ENCODE results near the gene THEMIS2. TPM values are rescaled to one million over a fixed set of nuclear protein-coding genes. Genes with fewer than 3 reads are reported as not detected.

THEMIS2 gene
- total RNA-seq, 1 donor from 2014 or later: 1.2 TPM

DNA sequence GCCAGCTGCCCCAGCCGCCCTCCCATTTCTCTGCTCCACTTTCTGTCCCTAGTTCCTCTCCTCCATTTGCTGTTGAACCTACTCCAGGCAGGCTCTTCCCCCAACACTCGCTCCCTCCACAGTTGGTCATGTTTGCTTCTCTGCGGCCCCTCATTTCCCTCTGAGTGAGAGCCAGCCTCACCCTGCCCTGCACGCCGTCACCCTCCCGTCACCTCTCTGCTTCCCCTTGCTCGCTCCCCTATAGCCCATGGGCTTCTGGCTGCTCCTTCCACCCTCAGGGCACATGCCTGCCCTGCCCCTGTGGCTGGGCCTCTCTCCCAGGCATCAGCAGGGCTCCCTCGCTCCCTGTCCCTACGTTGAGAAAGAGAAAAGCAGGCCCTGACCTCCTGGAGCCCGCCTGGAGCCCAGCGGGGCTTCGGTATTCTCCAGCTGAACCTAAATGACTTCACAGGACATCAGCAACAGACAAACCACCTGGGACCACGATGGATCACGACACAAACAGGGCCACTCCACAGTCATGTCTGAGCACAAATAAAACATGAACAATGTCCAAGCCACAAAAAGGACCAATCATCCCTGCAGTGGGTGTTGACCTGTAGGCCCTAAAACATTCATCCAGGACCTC, 13.3 kb upstream of the THEMIS2 start:
- Mint-ChIP-seq H3K27me3 (ENCODE audit: low read depth) (no peaks in the 10 kb centered on the region), H3K9me3 (ENCODE audit: low read depth) (no peaks in the 10 kb centered on the region), H3K4me1 (ENCODE audit: low read depth) (peaks cover 12% of the 10 kb centered on the region), H3K27ac (ENCODE audit: unreplicated experiment) (no peak overlapping the region), H3K36me3 (ENCODE audit: low read depth) (no peaks in the 10 kb centered on the region), H3K4me3 (ENCODE audit: unreplicated experiment) (no peak overlapping the region)
- DNase-seq (ENCODE audit: low spot score): peak; percentile 68
- TF ChIP-seq, protein P1, sequence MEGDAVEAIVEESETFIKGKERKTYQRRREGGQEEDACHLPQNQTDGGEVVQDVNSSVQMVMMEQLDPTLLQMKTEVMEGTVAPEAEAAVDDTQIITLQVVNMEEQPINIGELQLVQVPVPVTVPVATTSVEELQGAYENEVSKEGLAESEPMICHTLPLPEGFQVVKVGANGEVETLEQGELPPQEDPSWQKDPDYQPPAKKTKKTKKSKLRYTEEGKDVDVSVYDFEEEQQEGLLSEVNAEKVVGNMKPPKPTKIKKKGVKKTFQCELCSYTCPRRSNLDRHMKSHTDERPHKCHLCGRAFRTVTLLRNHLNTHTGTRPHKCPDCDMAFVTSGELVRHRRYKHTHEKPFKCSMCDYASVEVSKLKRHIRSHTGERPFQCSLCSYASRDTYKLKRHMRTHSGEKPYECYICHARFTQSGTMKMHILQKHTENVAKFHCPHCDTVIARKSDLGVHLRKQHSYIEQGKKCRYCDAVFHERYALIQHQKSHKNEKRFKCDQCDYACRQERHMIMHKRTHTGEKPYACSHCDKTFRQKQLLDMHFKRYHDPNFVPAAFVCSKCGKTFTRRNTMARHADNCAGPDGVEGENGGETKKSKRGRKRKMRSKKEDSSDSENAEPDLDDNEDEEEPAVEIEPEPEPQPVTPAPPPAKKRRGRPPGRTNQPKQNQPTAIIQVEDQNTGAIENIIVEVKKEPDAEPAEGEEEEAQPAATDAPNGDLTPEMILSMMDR (IDR thresholded peaks at IDR 0.05): no peak

DNA sequence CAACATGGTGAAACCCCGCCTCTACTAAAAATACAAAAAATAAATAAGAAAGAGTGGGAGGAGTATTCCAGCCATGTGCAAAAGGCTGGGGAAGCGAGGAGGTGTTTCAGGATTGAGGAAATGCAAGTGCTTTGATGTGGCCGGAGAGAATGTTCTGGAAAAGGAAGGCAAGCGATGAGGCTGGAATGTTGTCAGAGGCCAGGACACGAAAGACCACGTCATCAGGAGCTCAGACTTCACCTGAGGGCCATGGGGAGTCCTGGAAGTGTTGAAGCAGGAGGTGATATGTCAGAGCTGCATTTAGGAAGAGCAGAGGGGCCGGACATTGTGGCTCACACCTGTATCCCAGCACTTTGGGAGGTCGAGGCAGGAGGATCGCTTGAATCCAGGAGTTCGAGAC, 10.9 kb upstream of the THEMIS2 start:
- TF ChIP-seq, protein P1 (IDR thresholded peaks at IDR 0.05): no peak
- Mint-ChIP-seq H3K9me3 (ENCODE audit: low read depth) (no peaks in the 10 kb centered on the region), H3K27me3 (ENCODE audit: low read depth) (no peaks in the 10 kb centered on the region), H3K4me1 (ENCODE audit: low read depth) (peaks cover 14% of the 10 kb centered on the region), H3K27ac (ENCODE audit: unreplicated experiment) (no peak overlapping the region), H3K36me3 (ENCODE audit: low read depth) (no peaks in the 10 kb centered on the region), H3K4me3 (ENCODE audit: unreplicated experiment) (no peak overlapping the region)
- peak; percentile 24 for DNase-seq (ENCODE audit: low spot score)

DNA sequence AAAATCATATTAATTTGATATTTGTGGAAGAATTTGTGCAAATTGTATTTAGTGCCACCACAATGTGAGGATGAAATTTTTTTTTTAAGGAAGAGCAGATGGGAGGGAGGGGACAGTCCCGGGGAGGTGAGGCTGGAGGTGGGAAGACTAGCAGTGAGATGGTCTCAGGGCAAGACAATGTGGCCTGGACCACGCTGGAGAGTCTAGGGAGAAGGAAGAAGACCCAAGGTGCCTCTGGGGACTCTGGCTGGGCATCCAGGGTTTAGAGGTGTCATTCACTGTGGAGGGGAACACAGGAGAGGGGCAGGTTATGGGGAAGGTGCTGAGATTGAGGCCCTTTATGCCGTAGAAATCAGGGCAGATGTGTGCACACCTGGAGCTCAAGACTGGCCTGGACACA, 10.3 kb upstream of the THEMIS2 start:
- Mint-ChIP-seq H3K9me3 (ENCODE audit: low read depth) (no peaks in the 10 kb centered on the region), H3K27ac (ENCODE audit: unreplicated experiment) (no peak overlapping the region), H3K4me3 (ENCODE audit: unreplicated experiment) (no peak overlapping the region), H3K36me3 (ENCODE audit: low read depth) (no peaks in the 10 kb centered on the region), H3K27me3 (ENCODE audit: low read depth) (no peaks in the 10 kb centered on the region), H3K4me1 (ENCODE audit: low read depth) (peaks cover 14% of the 10 kb centered on the region)
- peak; percentile 54 for DNase-seq (ENCODE audit: low spot score)
- TF ChIP-seq, protein P1 (IDR thresholded peaks at IDR 0.05): no peak

DNA sequence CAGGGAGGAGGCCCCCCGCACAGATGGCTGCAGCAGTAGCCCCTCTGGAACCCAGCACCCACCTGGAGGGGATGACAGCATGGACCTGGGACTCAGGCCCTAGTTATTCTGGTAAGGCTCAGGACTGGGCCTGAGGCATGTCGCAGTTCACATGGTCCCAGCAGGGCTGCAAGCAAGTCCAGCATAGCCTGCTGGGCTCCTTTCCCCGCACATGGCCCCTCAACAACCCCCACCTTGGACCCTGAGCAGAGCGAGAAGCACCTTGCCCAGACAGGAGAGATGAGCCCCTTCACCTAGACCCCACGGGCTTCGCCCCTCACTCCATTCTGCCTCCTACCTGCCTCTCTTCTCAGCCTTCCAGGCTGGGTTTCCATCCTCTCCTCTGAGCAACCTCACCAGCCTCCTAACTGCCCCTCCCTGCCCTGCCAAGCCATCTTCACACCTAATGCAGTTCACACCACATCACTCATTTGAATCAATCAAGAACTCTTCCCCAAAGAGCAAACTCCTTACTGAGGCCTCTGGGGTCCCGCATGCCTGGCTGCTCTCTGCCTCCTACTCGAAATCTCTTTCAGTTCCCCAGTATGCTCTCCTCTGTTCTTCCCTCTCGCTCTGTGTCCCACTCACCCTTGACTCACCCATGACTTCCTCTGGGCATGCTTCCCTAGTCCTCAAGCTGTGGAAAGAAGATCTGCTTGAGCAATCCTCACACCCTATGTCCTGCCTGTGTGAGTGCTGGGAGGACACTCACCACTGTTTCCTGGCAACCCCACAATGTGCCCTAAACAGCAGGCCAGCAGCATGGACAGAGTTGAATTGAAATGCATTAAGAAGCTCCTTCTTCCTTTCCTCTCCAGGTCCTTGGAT, 9.4 kb upstream of the THEMIS2 start:
- no peak overlapping the region for H3K4me3 Mint-ChIP-seq (ENCODE audit: unreplicated experiment)
- DNase-seq (ENCODE audit: low spot score): peak; percentile 58
- TF ChIP-seq, protein P1 (IDR thresholded peaks at IDR 0.05): no peak
- no peaks in the 10 kb centered on the region for H3K27me3 Mint-ChIP-seq (ENCODE audit: low read depth)
- H3K36me3 Mint-ChIP-seq (ENCODE audit: low read depth): no peaks in the 10 kb centered on the region
- H3K4me1 Mint-ChIP-seq (ENCODE audit: low read depth): peaks cover 13% of the 10 kb centered on the region
- H3K27ac Mint-ChIP-seq (ENCODE audit: unreplicated experiment): peak overlapping the region; percentile 78
- no peaks in the 10 kb centered on the region for H3K9me3 Mint-ChIP-seq (ENCODE audit: low read depth)

DNA sequence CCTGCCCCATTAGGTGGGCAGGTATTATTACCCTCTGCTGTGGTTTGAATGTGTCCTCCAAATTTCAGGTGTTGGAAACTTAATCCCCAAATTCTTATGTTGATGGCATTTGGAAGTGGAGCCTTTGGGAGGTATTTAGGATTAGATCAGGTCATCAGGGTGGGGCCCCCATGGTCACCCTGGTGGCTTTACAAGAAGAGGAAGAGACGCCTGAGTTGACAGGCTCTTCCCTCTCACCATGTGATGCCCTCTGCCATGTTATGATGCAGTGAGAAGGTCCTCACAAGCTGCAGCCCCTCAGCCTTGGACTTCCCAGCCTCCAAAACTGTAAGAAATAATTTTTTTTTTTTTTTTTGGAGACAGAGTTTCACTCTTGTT, 8.8 kb upstream of the THEMIS2 start:
- Mint-ChIP-seq H3K9me3 (ENCODE audit: low read depth) (no peaks in the 10 kb centered on the region), H3K36me3 (ENCODE audit: low read depth) (no peaks in the 10 kb centered on the region), H3K27me3 (ENCODE audit: low read depth) (no peaks in the 10 kb centered on the region), H3K4me3 (ENCODE audit: unreplicated experiment) (no peak overlapping the region), H3K4me1 (ENCODE audit: low read depth) (peaks cover 10% of the 10 kb centered on the region), H3K27ac (ENCODE audit: unreplicated experiment) (peak overlapping the region; percentile 54)
- peak; percentile 35 for DNase-seq (ENCODE audit: low spot score)
- TF ChIP-seq, protein P1 (IDR thresholded peaks at IDR 0.05): no peak
